ENCODE measurements around the gene DGKZ.

The DGKZ gene

DNA sequence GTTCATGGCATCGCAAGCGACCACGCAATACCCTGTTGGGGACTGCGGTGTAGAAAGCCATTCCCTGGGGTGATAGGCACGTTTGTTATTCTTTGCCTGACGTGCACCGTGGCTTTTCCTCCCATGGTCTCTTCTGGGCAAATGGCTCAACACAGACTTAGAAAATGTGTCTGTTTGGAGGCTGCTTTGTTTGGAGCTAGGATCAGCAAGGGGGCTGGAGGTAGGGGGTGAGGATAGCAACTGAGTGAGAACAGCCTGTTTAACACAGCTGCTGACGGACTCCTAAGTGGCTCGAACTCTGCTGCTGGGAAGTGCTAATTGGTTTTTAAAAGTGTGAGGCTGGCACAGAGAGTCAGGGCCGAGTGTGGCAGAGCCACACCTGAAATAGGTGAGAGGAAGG lies 60.4 kb downstream of the DGKZ start:
- in situ Hi-C loops (cut with HindIII; ENCODE audit: low sequenced_read_pairs) = no loop called here
- no peak for TF ChIP-seq CTCF (IDR thresholded peaks at IDR 0.05; ENCODE audit: low read depth, low read length, missing control alignments)

DNA sequence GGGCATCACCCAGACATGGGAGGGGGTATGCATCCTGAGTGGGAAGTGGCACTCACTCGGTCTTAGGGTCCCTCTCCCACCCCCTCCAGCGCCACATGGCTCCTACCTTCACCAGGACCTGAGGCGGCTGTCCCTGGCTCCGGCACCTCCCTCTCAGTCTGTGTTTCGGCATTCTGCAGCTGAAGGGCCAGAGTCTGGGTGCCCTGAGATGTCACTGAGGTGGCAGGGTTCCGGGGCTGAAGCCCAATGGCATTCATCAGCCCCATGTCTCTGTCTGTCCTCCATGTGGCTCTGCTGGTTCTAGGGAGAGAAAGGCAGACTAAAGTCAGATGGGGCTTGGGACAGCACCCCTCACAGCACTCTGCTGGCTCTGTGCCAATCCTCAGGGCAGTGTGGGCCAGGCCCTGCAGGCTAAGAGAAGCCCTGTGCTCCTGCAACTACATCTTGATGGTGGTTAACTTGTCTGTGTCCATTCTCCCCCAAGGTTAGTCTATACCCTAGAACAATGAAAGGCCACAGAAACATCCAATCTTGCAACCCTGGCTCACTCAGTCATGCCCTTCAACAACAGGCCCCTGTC lies 61.2 kb downstream of the DGKZ start:
- no peak overlapping the region for H3K4me3 ChIP-seq (ENCODE audit: low read depth, low read length)
- TF ChIP-seq CTCF (IDR thresholded peaks at IDR 0.05; ENCODE audit: low read depth, low read length, missing control alignments) = no peak
- DNase-seq (ENCODE audit: low read depth) = no peak
- in situ Hi-C loops (cut with HindIII; ENCODE audit: low sequenced_read_pairs) = no loop called here

More for the DNA sequence above, 60.4 kb downstream of the DGKZ start:
- no peak overlapping the region for H3K4me3 ChIP-seq (ENCODE audit: low read depth, low read length)
- DNase-seq (ENCODE audit: low read depth) = no peak

DNA sequence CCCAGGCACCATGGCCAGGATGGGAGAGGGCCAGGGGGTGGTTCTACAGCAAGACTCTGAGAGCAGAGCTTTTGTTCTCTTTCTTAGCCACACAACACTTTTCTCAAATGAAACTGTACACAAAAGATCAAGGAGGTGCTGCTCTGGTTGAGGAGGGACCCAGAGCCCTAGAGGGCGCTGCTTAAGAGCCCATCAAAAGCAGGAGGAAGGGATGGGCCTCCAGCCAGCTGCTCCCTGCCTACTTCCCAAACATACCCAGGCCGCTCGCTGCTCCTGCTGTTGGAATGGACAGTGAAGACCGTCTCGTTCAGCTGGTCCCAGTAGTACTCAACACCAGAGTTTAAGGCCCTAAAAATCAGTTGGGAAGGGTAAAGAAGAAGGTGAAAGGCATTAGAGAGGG lies 62.8 kb downstream of the DGKZ start:
- in situ Hi-C loops (cut with HindIII; ENCODE audit: low sequenced_read_pairs) = no loop called here
- no peak for DNase-seq (ENCODE audit: low read depth)
- H3K4me3 ChIP-seq (ENCODE audit: low read depth, low read length) = no peak overlapping the region
- peak; percentile 48 for TF ChIP-seq CTCF (IDR thresholded peaks at IDR 0.05; ENCODE audit: low read depth, low read length, missing control alignments)

DNA sequence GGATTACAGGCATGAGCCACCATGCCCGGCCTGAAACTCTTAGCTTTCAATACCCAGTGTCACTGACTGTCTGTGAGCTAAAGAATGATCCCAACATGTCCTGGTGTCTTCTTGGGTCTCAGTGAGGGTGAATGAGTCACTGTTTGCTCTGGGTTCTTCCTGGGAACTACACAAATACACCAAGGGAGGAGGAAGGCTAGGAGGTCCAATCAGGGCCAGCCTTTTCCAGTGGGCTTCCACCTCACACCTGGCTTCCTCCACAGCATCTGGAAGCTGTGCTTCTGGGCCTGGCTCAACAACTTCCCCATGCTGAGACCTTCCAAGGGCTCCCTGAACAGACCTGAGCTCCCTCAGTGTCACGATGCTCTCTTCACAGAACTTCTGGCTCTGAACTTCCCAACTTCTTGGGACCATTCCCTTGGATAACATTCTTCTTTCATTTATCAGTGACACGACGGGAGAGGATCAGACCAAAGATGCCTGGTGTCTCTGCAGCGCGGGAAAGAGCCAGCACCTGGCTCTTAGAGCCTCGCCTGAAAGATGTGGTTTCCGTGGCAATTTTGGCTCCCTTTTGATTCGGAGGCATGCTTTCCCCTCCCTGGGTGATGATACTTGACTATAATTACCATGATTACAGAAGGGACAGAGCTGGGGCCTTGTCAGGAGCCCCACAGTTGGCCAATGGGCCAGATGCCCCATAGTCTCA lies 66.7 kb downstream of the DGKZ start:
- H3K4me3 ChIP-seq (ENCODE audit: low read depth, low read length) = no peak overlapping the region
- DNase-seq (ENCODE audit: low read depth) = no peak
- in situ Hi-C loops (cut with HindIII; ENCODE audit: low sequenced_read_pairs) = no loop called here

GRCh38 chr11:46414466-46414796 lies 67.2 kb downstream of the DGKZ start:
- H3K4me3 ChIP-seq (ENCODE audit: low read depth, low read length) = no peak overlapping the region
- no peak for TF ChIP-seq CTCF (IDR thresholded peaks at IDR 0.05; ENCODE audit: low read depth, low read length, missing control alignments)
- no peak for DNase-seq (ENCODE audit: low read depth)
- in situ Hi-C loops (cut with HindIII; ENCODE audit: low sequenced_read_pairs) = no loop called here

More for the DNA sequence above, 66.7 kb downstream of the DGKZ start:
- TF ChIP-seq CTCF (IDR thresholded peaks at IDR 0.05; ENCODE audit: low read depth, low read length, missing control alignments) = no peak

DNA sequence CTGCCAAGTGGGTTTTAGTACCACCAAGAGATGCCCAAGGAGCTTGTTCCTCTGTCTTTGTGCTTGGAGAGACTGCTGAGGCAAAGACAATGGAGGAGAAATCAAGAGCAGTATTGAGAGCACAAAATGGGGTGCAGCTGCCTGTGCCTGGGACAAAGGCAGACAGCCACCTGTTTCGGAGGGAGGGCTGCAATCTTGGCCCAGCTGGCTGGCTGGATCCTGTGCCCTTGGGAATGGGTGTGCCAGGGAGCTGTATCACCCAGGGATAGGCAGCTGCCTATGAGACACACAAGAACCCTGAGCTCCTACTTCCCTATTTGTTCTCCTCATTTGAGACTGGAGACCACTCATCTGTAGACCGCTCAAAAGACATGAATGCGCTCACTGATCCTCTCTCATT lies 67.6 kb downstream of the DGKZ start:
- DNase-seq (ENCODE audit: low read depth) = no peak
- no peak for TF ChIP-seq CTCF (IDR thresholded peaks at IDR 0.05; ENCODE audit: low read depth, low read length, missing control alignments)
- H3K4me3 ChIP-seq (ENCODE audit: low read depth, low read length) = no peak overlapping the region
- in situ Hi-C loops (cut with HindIII; ENCODE audit: low sequenced_read_pairs) = no loop called here
